CD4-positive, alpha-beta T cell treated with Interleukin-17A for 4 hours (primary cell): Measurements from ENCODE around the gene GBE1.
"Not testable (repeated sequence)": the region's sequence is repeated elsewhere in the genome, so short reads cannot be mapped to it uniquely, and the experiment has no call there.

ENCODE experiments used
- DNase-seq: peaks from one replicate; pipeline ENCODE4 v3.0.0-alpha.2; 2020; ENCODE audit warnings: mixed read lengths

The GBE1 gene

DNA sequence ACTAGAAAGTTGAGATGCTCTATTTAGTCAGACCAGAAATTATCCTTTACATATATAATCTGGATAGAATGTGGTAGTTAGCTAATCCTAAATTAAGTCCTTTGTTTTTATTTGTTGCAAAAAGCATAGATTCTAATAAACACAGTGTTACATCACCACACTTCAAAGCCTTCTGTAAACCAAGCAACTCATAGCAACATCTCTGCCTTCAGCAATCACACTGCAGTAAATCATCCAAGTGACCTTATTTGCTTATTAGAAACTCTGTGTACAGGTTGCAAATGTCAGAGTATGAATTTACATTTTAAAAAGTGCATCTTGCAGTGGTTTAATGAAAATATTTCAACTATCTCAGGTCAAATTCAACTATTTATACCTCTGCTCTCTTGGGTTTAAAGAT, 242.5 kb downstream of the GBE1 start:
- no peak for DNase-seq

DNA sequence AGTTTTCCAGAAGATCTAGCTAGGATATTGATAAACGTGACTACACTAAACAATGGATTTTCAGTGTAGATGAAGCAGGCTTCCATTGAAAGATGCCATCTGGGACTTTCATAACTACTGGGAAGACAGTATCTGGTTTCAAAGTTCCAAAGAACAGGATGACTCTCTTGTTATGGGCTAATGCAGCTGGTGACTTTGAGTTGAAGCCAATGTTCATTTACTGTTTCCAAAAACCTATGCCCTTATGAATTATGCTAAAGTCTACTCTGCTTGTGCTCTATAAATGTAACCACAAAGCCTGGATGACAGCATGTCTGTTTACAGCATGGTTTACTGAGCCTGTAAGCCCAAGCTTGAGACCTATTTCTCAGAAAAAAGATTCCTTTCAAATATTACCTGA, 245.4 kb downstream of the GBE1 start:
- no peak for DNase-seq

DNA sequence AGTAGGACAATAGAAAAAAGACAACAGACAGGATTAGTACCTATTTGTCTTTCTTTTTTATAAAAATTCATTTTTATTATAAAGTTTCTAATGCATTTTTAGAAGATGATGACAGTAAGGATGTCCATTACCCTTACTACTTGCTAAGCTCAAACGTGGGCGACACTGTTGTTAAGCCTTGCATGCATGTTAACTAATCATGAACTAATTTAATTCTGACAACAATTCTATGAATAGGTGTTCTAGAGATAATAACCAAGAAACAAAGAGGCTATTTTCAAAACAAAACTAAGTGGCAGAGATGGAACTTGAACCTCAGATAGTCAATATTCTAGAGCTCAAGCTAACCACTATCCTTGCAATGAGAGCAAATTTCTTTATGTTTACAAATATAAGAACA, 247.9 kb downstream of the GBE1 start:
- DNase-seq: no peak

DNA sequence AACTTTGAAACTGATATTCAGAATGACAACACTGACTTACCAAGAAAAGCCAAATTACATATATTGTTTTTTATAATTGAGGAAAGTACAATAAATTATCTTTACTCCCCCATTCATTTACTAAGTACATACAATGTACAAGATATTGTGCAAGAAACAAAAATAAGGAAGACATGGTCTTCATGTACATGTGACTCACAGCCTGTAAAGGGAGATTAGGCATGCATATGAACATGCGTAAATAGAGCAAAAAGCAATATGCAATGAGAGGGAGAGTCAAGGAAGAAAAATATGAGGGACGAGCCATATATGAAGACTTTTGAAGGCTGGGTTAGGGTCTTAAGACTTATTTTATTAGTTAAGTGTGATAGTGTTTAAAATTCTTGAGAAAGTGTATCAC, 258.4 kb downstream of the GBE1 start:
- no peak for DNase-seq

DNA sequence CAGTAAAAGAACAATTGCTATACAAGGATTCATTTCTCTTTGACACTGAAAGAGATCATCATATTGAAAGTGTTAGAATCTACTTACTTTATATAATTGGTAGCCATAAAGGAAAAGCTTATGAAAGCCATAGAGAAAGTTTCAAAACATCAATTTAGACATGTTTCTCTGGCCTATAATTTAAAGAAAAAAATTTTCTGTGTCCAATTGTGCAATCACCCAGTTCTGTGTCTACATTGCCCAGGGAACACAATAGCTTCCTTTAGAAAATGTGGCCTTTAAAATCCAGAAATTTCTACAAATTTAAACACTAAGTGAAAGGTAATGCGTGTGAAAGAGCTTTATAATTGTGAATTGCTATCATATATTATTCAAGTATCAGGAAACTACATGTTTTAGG, 259.2 kb downstream of the GBE1 start:
- DNase-seq: no peak

DNA sequence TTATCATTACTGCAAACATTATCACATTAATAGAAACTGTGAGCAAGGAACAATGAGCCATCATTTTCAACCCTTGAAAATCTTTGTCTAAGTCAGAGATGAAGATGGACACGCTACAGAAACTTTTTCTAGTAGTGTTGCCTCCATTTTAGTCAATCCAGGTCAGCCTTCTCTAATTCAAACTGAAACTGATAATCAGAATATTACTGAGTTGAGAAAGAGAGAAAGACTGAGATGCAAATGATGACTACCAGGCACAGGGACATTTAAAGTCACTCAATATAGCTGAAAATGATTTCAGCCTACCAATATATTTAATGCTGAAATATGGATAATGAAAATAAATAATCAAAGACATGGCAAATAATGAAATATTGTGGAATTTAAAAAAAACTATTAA, 261.4 kb downstream of the GBE1 start:
- no peak for DNase-seq

DNA sequence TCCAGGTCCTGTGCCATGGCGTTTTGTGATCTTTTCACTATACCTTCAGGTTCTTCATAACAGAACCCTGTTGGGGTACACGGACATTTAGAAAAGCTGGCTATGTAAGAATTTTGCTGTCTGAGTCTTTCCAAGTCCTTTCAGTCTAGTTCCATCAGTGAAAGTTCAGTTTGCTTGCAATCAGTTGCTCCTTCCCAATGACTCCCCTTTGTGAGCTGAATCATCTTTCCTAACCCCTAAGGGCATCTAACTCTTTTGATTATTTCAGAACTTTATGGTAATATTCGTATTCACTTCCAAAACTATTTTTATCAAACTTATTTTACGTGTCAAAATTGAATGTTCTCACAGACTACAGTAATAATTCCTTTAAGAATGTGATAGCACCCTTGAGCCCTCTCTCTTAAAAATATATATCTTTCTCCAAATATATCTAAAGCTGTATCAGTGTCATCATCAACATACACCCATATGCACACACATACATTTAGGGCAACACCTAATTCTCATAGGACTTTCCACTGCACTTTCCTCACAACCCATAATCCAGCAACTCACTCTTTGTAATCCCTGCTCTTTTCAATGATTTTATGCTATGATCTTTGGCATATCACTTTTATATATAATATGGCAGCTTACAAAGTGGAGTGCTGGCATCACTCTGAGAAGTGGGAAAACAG, 263.7 kb downstream of the GBE1 start:
- no peak for DNase-seq

DNA sequence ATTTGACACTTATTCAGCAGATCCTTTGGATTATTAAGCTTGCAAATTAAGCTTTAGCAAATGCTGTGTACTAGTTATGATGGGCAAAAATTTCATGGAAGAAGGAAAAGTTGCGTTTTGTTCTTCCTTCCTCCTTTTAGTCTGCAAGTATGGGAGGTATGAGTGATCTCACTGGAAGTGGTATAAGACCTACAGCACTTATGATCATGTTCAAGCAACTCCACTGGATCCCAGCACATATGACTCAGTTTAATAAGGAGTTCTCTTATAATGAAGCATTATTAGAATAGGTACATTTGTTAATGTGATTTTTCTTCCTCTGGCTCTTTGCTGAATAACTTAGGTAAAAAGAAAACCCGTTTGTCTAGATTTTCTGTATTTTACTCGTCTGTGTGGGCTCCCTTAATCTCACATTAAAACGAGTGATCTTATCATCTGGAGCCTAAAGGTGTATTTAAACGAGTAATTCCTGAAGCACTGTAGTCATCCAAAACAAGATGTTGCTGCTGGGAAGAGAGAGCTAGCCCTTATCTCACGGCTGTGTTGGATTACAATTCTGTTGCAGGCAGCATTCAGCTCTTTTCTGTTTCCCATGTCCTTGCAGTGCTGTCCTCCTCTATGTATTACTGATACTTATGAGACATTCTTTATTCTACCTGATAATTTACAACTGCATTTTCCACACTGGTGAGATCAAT, 264.9 kb downstream of the GBE1 start:
- DNase-seq: no peak

DNA sequence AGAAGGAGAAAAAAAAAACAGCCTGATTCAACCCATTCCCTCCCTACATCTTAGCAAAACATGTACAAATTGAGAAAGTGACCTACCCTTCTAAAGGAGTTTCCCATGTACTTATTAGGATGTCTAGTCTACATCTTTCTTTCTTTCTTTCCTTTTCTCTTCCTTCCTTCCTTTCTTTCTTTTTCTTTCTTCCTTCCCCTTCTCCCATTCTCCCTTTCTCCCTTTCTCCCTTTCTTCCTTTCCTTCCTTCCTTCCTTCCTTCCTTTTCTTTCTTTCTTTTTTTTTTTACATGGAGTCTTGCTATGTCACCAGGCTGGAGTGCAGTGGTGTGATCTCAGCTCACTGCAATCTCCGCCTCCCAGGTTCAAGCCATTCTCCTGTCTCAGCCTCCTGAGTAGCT, 269.0 kb downstream of the GBE1 start:
- not testable (repeated sequence) for DNase-seq

DNA sequence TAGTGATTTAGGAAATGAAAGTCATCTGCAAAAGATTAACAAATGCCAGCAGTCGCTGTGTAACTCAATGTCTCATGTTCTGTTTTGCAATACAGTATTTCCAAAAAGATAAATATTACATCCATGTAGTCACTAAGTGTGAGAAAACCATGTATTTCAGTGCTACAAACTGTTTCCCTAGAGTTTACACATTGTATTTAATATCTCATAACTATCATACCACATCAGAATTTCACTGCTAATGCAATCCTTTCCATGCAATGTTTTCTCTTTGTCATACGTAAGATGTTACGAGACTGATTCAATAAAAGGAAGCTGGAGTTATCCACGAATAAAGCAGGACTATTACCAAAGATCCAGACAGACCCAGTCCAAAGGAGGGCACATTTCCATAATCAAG, 269.4 kb downstream of the GBE1 start:
- no peak for DNase-seq

DNA sequence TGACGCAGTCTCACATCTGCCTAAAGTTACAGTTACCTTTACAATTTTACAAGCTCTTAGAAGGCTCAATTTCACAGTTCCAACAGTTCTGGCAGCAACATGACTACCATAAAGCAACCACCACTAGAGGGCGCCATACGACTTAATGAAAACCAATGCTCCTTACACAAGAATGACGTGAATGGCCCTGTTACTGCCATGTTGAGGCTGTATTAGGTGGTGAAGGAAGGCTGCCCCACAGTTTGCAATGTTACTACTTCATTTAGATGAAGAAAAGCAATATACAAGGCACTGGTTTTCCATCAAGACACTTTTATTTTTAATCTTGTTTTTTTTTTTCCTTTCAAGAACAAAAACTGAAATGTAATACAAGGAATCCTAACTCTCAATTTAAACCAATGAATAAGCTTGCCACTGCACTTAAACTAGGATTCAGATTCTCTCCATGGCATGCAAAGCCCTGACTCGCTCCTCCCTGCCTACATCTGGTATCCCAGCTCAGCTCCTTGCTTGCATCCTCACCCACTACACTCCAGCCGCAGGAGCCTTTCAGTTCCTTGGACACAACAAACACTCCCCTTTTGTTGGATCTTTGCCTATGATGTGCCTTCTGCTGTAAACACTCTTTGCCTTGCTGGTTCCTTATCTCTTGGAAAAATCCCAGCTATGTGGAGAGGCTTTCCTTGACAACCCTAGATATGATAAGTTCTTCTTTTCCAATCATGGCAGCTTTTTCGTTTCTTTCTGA, 270.7 kb downstream of the GBE1 start:
- peak; percentile 73 for DNase-seq

DNA sequence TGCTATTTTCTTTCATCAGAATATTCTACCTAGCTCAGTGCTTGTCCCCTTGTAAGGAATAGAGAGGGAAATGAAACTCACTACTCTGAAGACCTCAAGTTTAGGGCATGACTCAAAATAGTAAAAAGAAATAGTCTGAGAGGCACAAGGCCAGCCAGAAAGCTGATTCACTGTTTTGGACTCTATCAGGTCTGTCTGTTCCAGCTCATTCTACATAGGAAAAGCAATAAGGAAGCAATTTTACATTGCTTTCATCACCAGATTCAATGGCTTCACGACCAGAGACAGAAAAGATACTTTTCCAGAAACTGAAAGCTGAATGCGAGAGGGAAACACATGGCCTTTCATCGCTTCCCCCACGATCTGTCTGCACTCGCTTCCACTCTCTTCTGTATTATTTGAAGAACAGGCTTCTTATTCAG, 276.0 kb downstream of the GBE1 start:
- DNase-seq: no peak

DNA sequence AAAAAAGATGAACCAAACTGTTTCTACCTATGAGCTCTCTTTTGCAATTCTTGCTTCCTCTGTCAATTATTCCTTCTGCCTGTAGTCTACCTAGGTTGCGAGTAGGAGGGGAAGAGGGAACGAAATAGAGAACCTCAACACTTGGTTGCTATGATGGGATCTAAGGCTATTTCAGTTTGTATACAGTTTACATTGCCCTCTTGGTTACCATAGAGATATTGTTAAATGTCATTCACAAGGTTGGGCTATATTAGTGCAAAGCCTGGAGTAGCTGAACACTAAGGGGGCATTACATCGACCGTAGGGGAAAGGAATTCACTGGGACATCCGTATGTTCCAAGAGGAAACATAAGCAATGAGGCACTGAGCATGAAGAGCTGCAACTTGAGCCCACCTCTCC, 276.9 kb downstream of the GBE1 start:
- DNase-seq: no peak

DNA sequence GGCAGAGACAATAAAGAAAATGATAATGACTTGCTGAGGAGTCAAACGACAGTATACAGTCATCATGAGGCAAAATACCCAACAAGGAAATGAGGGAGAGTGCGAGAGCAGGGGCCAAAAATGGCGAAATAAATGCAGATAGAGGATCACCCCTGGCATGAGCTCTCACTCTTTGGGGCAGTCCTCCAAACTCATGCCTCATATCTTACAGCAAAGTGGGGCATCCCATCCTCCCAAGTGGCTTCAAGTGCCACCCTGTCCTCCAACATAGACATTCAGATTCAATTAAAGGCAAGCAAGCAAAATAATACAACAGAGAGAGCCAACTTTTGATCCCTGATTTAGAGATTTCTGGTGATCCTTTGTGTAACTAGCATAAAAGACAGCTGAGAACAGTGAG, 278.4 kb downstream of the GBE1 start:
- no peak for DNase-seq

DNA sequence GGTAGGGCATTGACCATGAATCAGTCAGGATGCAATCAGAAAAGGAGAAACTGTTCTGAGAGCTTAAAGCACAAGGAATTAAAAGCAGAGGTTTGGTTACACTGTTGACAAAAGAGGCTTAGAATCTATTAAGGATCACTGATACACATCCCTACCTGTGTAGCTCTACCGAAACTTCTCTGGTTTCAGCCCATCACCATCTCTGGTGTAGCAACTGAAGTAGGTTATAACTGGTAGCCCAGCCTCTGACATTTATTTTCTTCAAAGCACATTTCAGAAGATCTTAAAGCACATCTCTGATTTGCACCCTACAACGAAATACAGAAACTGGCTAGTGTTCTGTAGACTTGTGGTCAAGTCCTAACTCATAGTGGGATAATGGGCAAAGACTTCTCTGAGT, 283.7 kb downstream of the GBE1 start:
- no peak for DNase-seq

DNA sequence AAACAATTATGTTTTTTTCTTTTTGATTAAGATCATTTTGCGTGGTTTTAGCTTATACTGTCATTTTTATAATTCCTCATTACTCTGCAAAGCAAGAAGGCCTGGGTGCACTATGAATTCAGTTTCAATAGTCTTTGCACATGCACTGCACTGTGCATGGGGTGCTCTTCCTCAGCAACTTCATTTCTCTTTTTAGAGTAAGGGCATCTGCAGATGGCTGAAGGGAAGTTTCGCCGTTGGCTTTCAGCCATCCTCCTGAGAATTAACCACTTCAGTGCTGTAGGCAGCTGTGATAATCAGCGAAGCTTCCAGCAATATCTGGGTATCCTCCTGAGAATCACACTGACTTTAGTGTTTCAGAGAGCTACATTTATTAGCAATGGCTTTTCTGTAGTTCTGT, 284.8 kb downstream of the GBE1 start:
- no peak for DNase-seq

DNA sequence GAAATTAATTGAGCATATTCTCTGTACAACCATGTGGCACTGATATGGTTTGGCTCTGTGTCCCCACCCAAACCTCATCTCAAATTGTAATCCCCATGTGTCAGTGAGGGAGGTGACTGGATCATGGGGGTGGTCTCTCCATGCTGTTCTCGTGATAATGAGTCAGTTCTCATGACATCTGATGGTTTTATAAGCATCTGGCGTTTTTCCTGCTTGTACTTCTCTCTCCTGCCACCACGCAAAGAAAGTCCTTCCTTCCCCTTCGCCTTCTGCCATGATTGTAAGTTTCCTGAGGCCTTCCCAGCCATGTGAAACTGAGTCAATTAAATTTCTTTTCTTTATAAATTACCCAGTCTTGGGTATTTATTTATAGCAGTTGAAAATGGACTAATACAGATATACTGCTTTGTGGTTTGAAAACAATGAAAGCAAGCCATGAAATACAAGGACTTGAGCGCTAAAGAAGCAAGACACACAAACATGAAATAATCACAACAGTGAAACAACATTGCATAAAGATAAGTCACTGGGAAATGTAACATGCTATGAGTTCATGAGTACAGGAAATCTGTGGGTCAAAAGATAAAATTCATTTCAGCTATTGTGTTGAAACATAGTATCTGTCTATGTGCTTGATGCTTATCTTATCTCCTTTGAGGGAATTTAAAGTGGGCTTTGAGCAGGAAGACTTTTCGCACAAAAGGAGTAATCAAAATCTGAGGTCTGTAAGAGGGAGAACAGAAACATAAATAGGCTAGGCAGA, 288.7 kb downstream of the GBE1 start:
- DNase-seq: no peak

DNA sequence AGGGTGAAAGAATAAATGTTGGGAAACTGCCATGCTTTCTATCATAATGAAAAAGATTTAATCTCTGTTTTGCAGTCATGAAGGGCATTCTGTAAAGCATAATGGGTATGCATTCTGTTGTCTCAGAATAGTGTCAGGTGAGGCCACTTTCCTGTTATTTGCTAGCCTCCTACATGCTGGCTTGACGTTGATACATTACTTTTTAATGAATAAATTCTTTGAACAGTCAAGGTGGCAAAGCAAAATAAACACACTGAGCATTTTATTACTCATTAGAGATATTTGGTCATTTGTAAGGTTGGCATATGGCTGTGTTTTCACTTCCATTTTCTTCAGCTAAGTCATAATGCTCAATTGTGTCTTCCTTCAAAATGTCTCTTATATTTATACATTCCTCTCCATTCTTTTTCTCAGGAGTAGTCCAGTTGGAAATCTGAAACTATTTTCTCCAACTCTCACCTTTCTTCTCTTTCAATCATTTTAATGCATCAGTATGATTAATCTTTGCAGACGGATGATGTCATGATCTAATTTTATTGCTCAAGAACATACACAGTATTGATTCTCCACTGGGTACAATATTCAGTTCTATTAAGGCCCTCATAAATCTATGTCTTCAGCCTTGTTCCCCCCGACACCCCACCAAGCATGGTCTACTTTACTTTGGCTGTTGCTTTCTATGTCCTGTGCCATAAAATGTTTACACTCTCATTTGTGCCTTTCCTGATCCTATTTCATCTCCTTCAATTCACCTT, 290.7 kb downstream of the GBE1 start:
- no peak for DNase-seq

DNA sequence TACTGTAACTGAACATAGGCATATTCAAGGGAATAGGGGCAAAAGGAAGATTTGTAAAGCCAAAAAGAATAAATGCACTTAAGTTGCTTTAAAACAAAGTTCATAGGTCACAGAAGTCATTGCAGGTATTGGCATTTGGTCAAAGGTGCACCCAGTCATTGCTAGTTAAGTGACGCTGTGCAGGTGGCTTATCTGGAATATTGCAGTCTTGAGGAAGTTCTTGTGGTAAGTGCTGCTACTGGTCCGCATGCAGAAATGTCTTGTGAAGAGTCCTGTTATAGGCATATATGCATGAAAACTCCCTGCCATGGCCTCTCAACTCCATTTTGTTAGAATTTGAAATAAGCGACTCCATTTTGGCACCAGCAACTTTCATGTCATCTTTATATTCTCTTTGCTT, 293.1 kb downstream of the GBE1 start:
- no peak for DNase-seq

DNA sequence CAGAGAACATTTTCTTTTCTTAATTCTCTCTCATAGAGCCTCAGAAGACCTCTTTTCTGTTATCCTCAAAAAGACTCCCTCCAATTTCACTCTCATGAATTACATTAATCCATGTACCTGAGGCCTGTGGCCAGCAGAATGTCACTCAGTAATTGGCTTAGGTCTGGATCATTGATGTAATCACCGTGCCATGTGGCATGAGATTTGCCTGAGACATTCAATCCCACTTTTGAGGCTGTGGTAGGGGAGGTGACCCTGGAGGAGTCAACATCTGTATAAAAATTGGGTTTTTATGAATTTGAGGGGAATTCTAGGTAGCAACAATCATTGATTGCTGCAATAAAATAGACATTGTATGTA, 295.3 kb downstream of the GBE1 start:
- DNase-seq: no peak

DNA sequence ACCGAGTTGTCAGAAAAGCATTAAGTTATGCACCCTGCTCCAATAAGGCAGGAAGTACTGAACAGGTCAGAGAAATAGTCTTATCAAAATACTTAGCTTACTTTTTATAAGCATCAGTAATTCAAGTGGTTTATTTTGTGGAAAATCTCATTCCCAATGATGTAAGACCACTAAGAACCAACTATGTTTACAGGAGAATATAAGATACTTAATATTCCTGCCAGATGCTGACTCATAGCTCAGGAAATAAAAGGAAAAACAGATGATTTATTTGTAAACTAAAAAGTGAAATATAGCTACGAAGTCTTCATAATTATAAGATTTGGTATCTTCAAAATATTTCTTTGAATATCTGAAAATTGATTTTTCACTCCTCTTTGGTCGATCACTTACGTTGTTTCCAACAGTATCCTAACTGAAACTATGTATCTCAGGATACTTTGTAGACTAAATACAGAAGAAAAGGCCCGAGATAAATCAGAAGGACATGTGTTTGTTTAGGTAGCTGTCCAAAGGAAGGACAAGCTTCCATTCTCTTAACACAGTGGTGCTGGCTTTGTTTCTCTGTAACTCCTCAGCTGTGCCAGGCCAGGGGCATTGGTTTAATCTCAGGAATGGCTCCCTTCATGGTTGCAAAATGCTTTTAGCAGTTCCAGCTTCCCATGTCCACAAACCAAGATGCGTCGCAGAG, 295.8 kb downstream of the GBE1 start:
- DNase-seq: no peak

DNA sequence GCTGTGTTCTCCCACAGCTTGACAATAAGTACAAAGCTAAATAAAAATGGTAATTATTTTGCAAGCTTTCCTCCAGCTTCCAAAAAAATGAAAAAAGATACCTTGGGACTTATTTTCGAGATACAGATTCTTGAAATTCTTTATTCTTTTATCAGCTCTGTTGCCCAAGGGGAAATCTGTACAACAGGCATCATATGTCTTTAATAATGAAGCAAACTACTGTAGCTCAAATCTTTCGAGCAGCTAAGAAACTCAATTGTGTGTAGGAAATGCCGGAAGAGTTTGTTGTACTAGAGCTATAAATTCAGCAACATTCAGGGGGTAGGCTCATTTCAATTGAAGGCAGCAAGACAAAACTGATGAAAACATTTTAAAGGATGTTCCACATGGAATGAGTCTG, 297.7 kb downstream of the GBE1 start:
- DNase-seq: no peak
